Activated CD4-positive, alpha-beta T cell treated with anti-CD3 and anti-CD28 coated beads, Interleukin-2, amount 10 ng/mL, durations not matched to agents 24 days and 14 days (primary cell): ENCODE data around the gene CXCL10. TPM values are rescaled to one million over a fixed set of nuclear protein-coding genes. Genes with fewer than 3 reads are reported as not detected.
A peak's percentile ranks its signal among the peaks of the same experiment; 100 is the strongest.
"Not testable (repeated sequence)": the region's sequence is repeated elsewhere in the genome, so short reads cannot be mapped to it uniquely, and the experiment has no call there.

ENCODE experiments used
- DNase-seq: peaks from one replicate; pipeline ENCODE4 v3.0.0; 2022
- H3K27ac Mint-ChIP-seq: one replicate; pipeline ENCODE4 v1.8.0; 2022; ENCODE audit warnings: mild to moderate bottlenecking, mixed read lengths
- H3K27me3 Mint-ChIP-seq: one replicate; pipeline ENCODE4 v1.8.0; 2022; ENCODE audit warnings: mixed read lengths
- H3K36me3 Mint-ChIP-seq: one replicate; pipeline ENCODE4 v1.8.0; 2022; ENCODE audit warnings: low read depth, mild to moderate bottlenecking, mixed read lengths
- H3K4me1 Mint-ChIP-seq: one replicate; pipeline ENCODE4 v1.8.0; 2021; ENCODE audit warnings: mixed read lengths
- H3K4me3 Mint-ChIP-seq: one replicate; pipeline ENCODE4 v1.8.0; 2022; ENCODE audit warnings: mild to moderate bottlenecking, moderate library complexity, mixed read lengths
- H3K9me3 Mint-ChIP-seq: one replicate; pipeline ENCODE4 v1.8.0; 2021; ENCODE audit warnings: mixed read lengths
- intact Hi-C: fragments of 100-400 bp; cut with micrococcal nuclease; formaldehyde crosslinking; loops from one replicate; pipeline ENCODE4 v1.15.1; 2023
- total RNA-seq: library from RNA; stranded (reverse); gene quantifications from 2 replicates; pipeline ENCODE4 v1.2.3, GENCODE V29; 2022

CXCL10 gene
- 3.4 and 4.3 TPM in 2 replicates for total RNA-seq

GRCh38 chr4:76023389-76023788 is at the start of gene CXCL10:
CXCL10 (minus strand) TSS chr4:76023497; CDS start chr4:76023431, 66 bp downstream.
- peaks cover 20% of the 10 kb centered on the region for H3K9me3 Mint-ChIP-seq
- H3K4me3 Mint-ChIP-seq = peak within 1 kb of the TSS; percentile 52
- intact Hi-C loops = loop anchor here (10.0 kb wide), 1 partner anchor 281 kb away; the partner anchor contains the start of gene STBD1
- H3K27ac Mint-ChIP-seq = peak within 1 kb of the TSS; percentile 68
- no peaks in the 10 kb centered on the region for H3K36me3 Mint-ChIP-seq
- peaks cover 5% of the 10 kb centered on the region for H3K27me3 Mint-ChIP-seq
- no peak for DNase-seq
- H3K4me1 Mint-ChIP-seq = peaks cover 28% of the 10 kb centered on the region

- intact Hi-C loops = no loop called here
- Mint-ChIP-seq H3K9me3 (no peaks in the 10 kb centered on the region), H3K36me3 (no peaks in the 10 kb centered on the region)
Measured at GRCh38 chr4:76072760-76073159, 49.5 kb upstream of the CXCL10 start.

GRCh38 chr4:76067652-76068286 is 44.5 kb upstream of the CXCL10 start:
- no peaks in the 10 kb centered on the region for H3K36me3 Mint-ChIP-seq
- intact Hi-C loops = loop anchor here (1.0 to 5.0 kb wide), 3 partner anchors 72 to 170 kb away; no protein-coding TSS in a partner anchor

More at GRCh38 chr4:76072760-76073159, 49.5 kb upstream of the CXCL10 start:
- H3K27me3 Mint-ChIP-seq = peaks cover 2% of the 10 kb centered on the region
- no peaks in the 10 kb centered on the region for H3K4me1 Mint-ChIP-seq
- no peak overlapping the region for H3K4me3 Mint-ChIP-seq
- DNase-seq = no peak
- H3K27ac Mint-ChIP-seq = no peak overlapping the region

GRCh38 chr4:76066546-76066945 is 43.2 kb upstream of the CXCL10 start:
- H3K4me3 Mint-ChIP-seq = no peak overlapping the region
- no peaks in the 10 kb centered on the region for H3K9me3 Mint-ChIP-seq
- intact Hi-C loops = loop anchor here (2.0 to 5.0 kb wide), 2 partner anchors 150 to 169 kb away; no protein-coding TSS in a partner anchor
- DNase-seq = no peak
- H3K27ac Mint-ChIP-seq = no peak overlapping the region
- H3K36me3 Mint-ChIP-seq = no peaks in the 10 kb centered on the region
- H3K4me1 Mint-ChIP-seq = peaks cover 5% of the 10 kb centered on the region
- no peaks in the 10 kb centered on the region for H3K27me3 Mint-ChIP-seq

More at GRCh38 chr4:76067652-76068286, 44.5 kb upstream of the CXCL10 start:
- Mint-ChIP-seq H3K4me3 (no peak overlapping the region), H3K4me1 (no peaks in the 10 kb centered on the region), H3K27me3 (no peaks in the 10 kb centered on the region), H3K27ac (no peak overlapping the region), H3K9me3 (no peaks in the 10 kb centered on the region)
- DNase-seq = peak; percentile 92

- H3K4me3 Mint-ChIP-seq = no peak overlapping the region
- peaks cover 40% of the 10 kb centered on the region for H3K4me1 Mint-ChIP-seq
- no peaks in the 10 kb centered on the region for H3K9me3 Mint-ChIP-seq
- no peak for DNase-seq
- no peaks in the 10 kb centered on the region for H3K36me3 Mint-ChIP-seq
- H3K27ac Mint-ChIP-seq = no peak overlapping the region
- no peaks in the 10 kb centered on the region for H3K27me3 Mint-ChIP-seq
- intact Hi-C loops = no loop called here
Measured at GRCh38 chr4:76061982-76062381, 38.7 kb upstream of the CXCL10 start.

GRCh38 chr4:76061421-76061820 is 38.1 kb upstream of the CXCL10 start:
- H3K27ac Mint-ChIP-seq = no peak overlapping the region
- no peak for DNase-seq
- H3K4me1 Mint-ChIP-seq = peaks cover 40% of the 10 kb centered on the region
- H3K9me3 Mint-ChIP-seq = no peaks in the 10 kb centered on the region
- H3K4me3 Mint-ChIP-seq = no peak overlapping the region
- H3K36me3 Mint-ChIP-seq = no peaks in the 10 kb centered on the region
- no peaks in the 10 kb centered on the region for H3K27me3 Mint-ChIP-seq
- intact Hi-C loops = no loop called here

GRCh38 chr4:76060506-76060905 is 37.2 kb upstream of the CXCL10 start:
- Mint-ChIP-seq H3K4me1 (peaks cover 49% of the 10 kb centered on the region), H3K36me3 (no peaks in the 10 kb centered on the region), H3K27me3 (no peaks in the 10 kb centered on the region), H3K4me3 (no peak overlapping the region), H3K27ac (no peak overlapping the region), H3K9me3 (no peaks in the 10 kb centered on the region)
- intact Hi-C loops = no loop called here
- DNase-seq = no peak

GRCh38 chr4:76059750-76060149 is 36.5 kb upstream of the CXCL10 start:
- H3K9me3 Mint-ChIP-seq = no peaks in the 10 kb centered on the region
- DNase-seq = no peak
- H3K27ac Mint-ChIP-seq = peak overlapping the region; percentile 64
- H3K27me3 Mint-ChIP-seq = no peaks in the 10 kb centered on the region
- H3K4me1 Mint-ChIP-seq = peaks cover 56% of the 10 kb centered on the region
- H3K36me3 Mint-ChIP-seq = no peaks in the 10 kb centered on the region
- peak overlapping the region; percentile 25 for H3K4me3 Mint-ChIP-seq
- intact Hi-C loops = loop anchor here (2.0 to 5.0 kb wide), 4 partner anchors 69 to 243 kb away; partner anchors contain the start of genes NUP54, SCARB2 and SDAD1

GRCh38 chr4:76058888-76059426 is 35.7 kb upstream of the CXCL10 start:
- no peaks in the 10 kb centered on the region for H3K27me3 Mint-ChIP-seq
- intact Hi-C loops = loop anchor here (1.0 to 5.0 kb wide), 7 partner anchors 17 to 1017 kb away; partner anchors contain the start of genes NUP54, SCARB2 and SDAD1

GRCh38 chr4:76058302-76058701 is 35.0 kb upstream of the CXCL10 start:
- no peaks in the 10 kb centered on the region for H3K9me3 Mint-ChIP-seq
- DNase-seq = no peak
- H3K4me1 Mint-ChIP-seq = peaks cover 57% of the 10 kb centered on the region
- peaks cover 3% of the 10 kb centered on the region for H3K27me3 Mint-ChIP-seq
- H3K27ac Mint-ChIP-seq = peak overlapping the region; percentile 61
- no peaks in the 10 kb centered on the region for H3K36me3 Mint-ChIP-seq
- intact Hi-C loops = loop anchor here (1.0 to 5.0 kb wide), 7 partner anchors 16 to 1018 kb away; partner anchors contain the start of genes NUP54, SCARB2 and SDAD1
- peak overlapping the region; percentile 49 for H3K4me3 Mint-ChIP-seq

More at GRCh38 chr4:76058888-76059426, 35.7 kb upstream of the CXCL10 start:
- H3K4me1 Mint-ChIP-seq = peaks cover 57% of the 10 kb centered on the region
- no peaks in the 10 kb centered on the region for H3K9me3 Mint-ChIP-seq
- no peak for DNase-seq
- H3K27ac Mint-ChIP-seq = peak overlapping the region; percentile 61
- H3K36me3 Mint-ChIP-seq = no peaks in the 10 kb centered on the region
- peak overlapping the region; percentile 49 for H3K4me3 Mint-ChIP-seq

- DNase-seq = no peak
- no peaks in the 10 kb centered on the region for H3K9me3 Mint-ChIP-seq
- peaks cover 5% of the 10 kb centered on the region for H3K27me3 Mint-ChIP-seq
- intact Hi-C loops = loop anchor here (5.0 kb wide), 3 partner anchors 92 to 247 kb away; partner anchors contain the start of genes NUP54 and SCARB2
- H3K27ac Mint-ChIP-seq = peak overlapping the region; percentile 57
- H3K4me3 Mint-ChIP-seq = no peak overlapping the region
- H3K4me1 Mint-ChIP-seq = peaks cover 44% of the 10 kb centered on the region
- no peaks in the 10 kb centered on the region for H3K36me3 Mint-ChIP-seq
Measured at GRCh38 chr4:76055421-76055820, 32.1 kb upstream of the CXCL10 start.

- H3K4me1 Mint-ChIP-seq = peaks cover 40% of the 10 kb centered on the region
- H3K27ac Mint-ChIP-seq = peak overlapping the region; percentile 57
- intact Hi-C loops = loop anchor here (5.0 kb wide), 3 partner anchors 92 to 247 kb away; partner anchors contain the start of genes NUP54 and SCARB2
Measured at GRCh38 chr4:76055016-76055415, 31.7 kb upstream of the CXCL10 start.

GRCh38 chr4:76053730-76054129 is 30.4 kb upstream of the CXCL10 start:
- intact Hi-C loops = no loop called here
- H3K4me3 Mint-ChIP-seq = no peak overlapping the region
- no peaks in the 10 kb centered on the region for H3K9me3 Mint-ChIP-seq
- no peak overlapping the region for H3K27ac Mint-ChIP-seq
- H3K27me3 Mint-ChIP-seq = peaks cover 5% of the 10 kb centered on the region
- H3K4me1 Mint-ChIP-seq = peaks cover 29% of the 10 kb centered on the region
- no peaks in the 10 kb centered on the region for H3K36me3 Mint-ChIP-seq
- DNase-seq = peak; percentile 37

More at GRCh38 chr4:76055016-76055415, 31.7 kb upstream of the CXCL10 start:
- Mint-ChIP-seq H3K36me3 (no peaks in the 10 kb centered on the region), H3K27me3 (peaks cover 5% of the 10 kb centered on the region), H3K9me3 (no peaks in the 10 kb centered on the region), H3K4me3 (no peak overlapping the region)
- peak; percentile 65 for DNase-seq

GRCh38 chr4:76050560-76051050 is 27.3 kb upstream of the CXCL10 start:
- H3K4me1 Mint-ChIP-seq, H3K4me3 Mint-ChIP-seq, H3K36me3 Mint-ChIP-seq, H3K27ac Mint-ChIP-seq, intact Hi-C loops, H3K27me3 Mint-ChIP-seq, DNase-seq, H3K9me3 Mint-ChIP-seq: not testable (repeated sequence)
